Breast epithelium (tissue), 3 donors: ENCODE data around the gene MAD1L1.

Source experiments
- CTCF ChIP-seq, 3 donors: fragments of 450-650 bp; IDR thresholded peaks; one replicate each; pipeline ENCODE4 v1.5.1; 2016 to 2017; ENCODE audit warnings: antibody characterized with exemption in 3 of 3, mild to moderate bottlenecking in 3 of 3, moderate library complexity in 3 of 3
- POLR2AphosphoS5 ChIP-seq, 3 donors: sonication (generic); formaldehyde crosslinking; IDR thresholded peaks; one replicate each; pipeline ENCODE4 v1.6.1; 2017; ENCODE audit warnings: antibody characterized with exemption in 3 of 3

- TF ChIP-seq POLR2AphosphoS5 (IDR thresholded peaks at IDR 0.05) (no peak), CTCF (IDR thresholded peaks at IDR 0.05) (no peak)
Measured at GRCh38 chr7:1815051-1815481, 417.7 kb downstream of the MAD1L1 start.
